Fibroblast of lung (primary cell): ENCODE data around the gene FSTL3.
"Not testable (repeated sequence)": the region's sequence is repeated elsewhere in the genome, so short reads cannot be mapped to it uniquely, and the experiment has no call there.

Experiments used
- EZH2 ChIP-seq: IDR thresholded peaks from 2 replicates; pipeline ENCODE4 v1.5.1; 2012; ENCODE audit warnings: low read length, control low read depth, mild to moderate bottlenecking; ENCODE audit errors: missing control alignments
- TF ChIP-seq, protein P1 (sequence below), 2 donors: IDR thresholded peaks in 1 of 2; conservative IDR thresholded peaks in 1 of 2; 1 replicate in 1 of 2; 2 replicates in 1 of 2; pipeline ENCODE4 v1.5.1; 2011 to 2012; ENCODE audit warnings: low read length in 2 of 2, control low read depth in 1 of 2, inconsistent platforms in 1 of 2, low read depth in 1 of 2, mild to moderate bottlenecking in 1 of 2

DNA sequence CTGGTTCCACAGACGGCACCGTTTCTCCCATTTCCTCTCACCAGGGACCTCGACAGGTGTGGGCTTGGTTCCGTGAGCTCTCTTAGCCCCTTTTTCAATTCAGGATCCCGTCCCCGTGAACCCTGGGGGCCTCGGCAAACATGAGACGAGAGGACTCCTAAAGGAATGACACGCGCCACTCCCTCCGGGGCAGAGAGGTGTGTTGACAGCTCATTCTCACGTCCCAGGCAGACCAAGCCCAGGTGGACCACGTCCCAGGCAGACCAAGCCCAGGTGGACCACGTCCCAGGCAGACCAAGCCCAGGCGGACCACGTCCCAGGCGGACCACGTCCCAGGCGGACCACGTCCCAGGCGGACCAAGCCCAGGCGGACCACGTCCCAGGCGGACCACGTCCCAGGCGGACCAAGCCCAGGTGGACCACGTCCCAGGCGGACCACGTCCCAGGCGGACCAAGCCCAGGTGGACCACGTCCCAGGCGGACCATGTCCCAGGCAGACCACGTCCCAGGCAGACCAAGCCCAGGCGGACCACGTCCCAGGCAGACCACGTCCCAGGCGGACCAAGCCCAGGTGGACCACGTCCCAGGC, 9.1 kb upstream of the FSTL3 start:
- TF ChIP-seq, protein P1, sequence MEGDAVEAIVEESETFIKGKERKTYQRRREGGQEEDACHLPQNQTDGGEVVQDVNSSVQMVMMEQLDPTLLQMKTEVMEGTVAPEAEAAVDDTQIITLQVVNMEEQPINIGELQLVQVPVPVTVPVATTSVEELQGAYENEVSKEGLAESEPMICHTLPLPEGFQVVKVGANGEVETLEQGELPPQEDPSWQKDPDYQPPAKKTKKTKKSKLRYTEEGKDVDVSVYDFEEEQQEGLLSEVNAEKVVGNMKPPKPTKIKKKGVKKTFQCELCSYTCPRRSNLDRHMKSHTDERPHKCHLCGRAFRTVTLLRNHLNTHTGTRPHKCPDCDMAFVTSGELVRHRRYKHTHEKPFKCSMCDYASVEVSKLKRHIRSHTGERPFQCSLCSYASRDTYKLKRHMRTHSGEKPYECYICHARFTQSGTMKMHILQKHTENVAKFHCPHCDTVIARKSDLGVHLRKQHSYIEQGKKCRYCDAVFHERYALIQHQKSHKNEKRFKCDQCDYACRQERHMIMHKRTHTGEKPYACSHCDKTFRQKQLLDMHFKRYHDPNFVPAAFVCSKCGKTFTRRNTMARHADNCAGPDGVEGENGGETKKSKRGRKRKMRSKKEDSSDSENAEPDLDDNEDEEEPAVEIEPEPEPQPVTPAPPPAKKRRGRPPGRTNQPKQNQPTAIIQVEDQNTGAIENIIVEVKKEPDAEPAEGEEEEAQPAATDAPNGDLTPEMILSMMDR (conservative IDR thresholded peaks at IDR 0.05 in 1 of 2, IDR thresholded peaks at IDR 0.05 in 1 of 2; ENCODE audit: low read depth in 1 of 2, low read length in 2 of 2) = not testable (repeated sequence)
- TF ChIP-seq EZH2 = not testable (repeated sequence)
